Adrenal gland (tissue), 5 donors: ENCODE results near the gene FLG2.

Experiments used
- CTCF ChIP-seq, 6 experiments: fragments of 450-650 bp in 4 of 6; fragments of 200-600 bp in 2 of 6; sonication (generic) in 1 of 6; IDR thresholded peaks; 1 replicate in 5 of 6; 2 replicates in 1 of 6; pipeline versions ENCODE4 v1.5.1 to v1.8.0; 2016 to 2021; ENCODE audit warnings: antibody characterized with exemption in 6 of 6, mild to moderate bottlenecking in 2 of 6, moderate library complexity in 1 of 6
- POLR2A ChIP-seq, 2 donors: fragments of 450-650 bp; IDR thresholded peaks; one replicate each; pipeline ENCODE4 v1.6.1; 2017; ENCODE audit warnings: antibody characterized with exemption in 2 of 2, mild to moderate bottlenecking in 2 of 2, moderate library complexity in 1 of 2
- donor health status: DM: no; HTN: no; CAD: no.

- TF ChIP-seq CTCF (IDR thresholded peaks at IDR 0.05) (no peak), POLR2A (IDR thresholded peaks at IDR 0.05) (no peak)
Observed at GRCh38 chr1:152388889-152389288, 29.1 kb upstream of the FLG2 start.
